Upper lobe of right lung (tissue), 1 donor: ENCODE data around the gene CACNB4. TPM values are rescaled to one million over a fixed set of nuclear protein-coding genes. Genes with fewer than 3 reads are reported as not detected.
"Not testable (repeated sequence)": the region's sequence is repeated elsewhere in the genome, so short reads cannot be mapped to it uniquely, and the experiment has no call there.

Source experiments
- ATAC-seq: fragments of 200-7000 bp; cut with Tn5 transposase; one replicate; pipeline ENCODE4 v1.9.1; 2020; ENCODE audit warnings: mild to moderate bottlenecking, moderate library complexity
- DNase-seq: peaks from one replicate; pipeline ENCODE4 v3.0.0-alpha.2; 2020
- H3K27ac ChIP-seq: fragments of 200-600 bp; one replicate; pipeline ENCODE4 v1.8.0; 2022
- H3K27me3 ChIP-seq: fragments of 200-600 bp; one replicate; pipeline ENCODE4 v1.8.0; 2022; ENCODE audit warnings: mild to moderate bottlenecking
- H3K36me3 ChIP-seq: fragments of 200-600 bp; one replicate; pipeline ENCODE4 v1.8.0; 2022
- H3K4me1 ChIP-seq: fragments of 200-600 bp; one replicate; pipeline ENCODE4 v1.8.0; 2022
- H3K4me3 ChIP-seq: fragments of 200-600 bp; one replicate; pipeline ENCODE4 v1.8.0; 2022; ENCODE audit warnings: mild to moderate bottlenecking
- H3K9me3 ChIP-seq: fragments of 200-600 bp; one replicate; pipeline ENCODE4 v1.8.0; 2022
- CTCF ChIP-seq: fragments of 200-600 bp; IDR thresholded peaks from one replicate; pipeline ENCODE4 v1.8.0; 2022; ENCODE audit warnings: antibody characterized with exemption
- intact Hi-C: fragments of 100-400 bp; cut with DNase I; formaldehyde crosslinking; loops from one replicate; pipeline ENCODE4 v1.11.0; 2022
- total RNA-seq: library from RNA; stranded (reverse); fragmentation: NEBNext Ultra II Directional; extraction: Animal tissue kit (Norgen Biotek cat#: 25700); gene quantifications from one replicate; pipeline ENCODE4 v1.2.1, GENCODE V29; 2021
- donor health status: DM: no; HTN: yes; CAD: no; lungs with severe emphysema.

Gene CACNB4
- total RNA-seq, 1 donor from 2014 or later = 15.3 TPM

- Histone ChIP-seq H3K4me3 (no peak overlapping the region), H3K27me3 (peaks cover 7% of the 10 kb centered on the region), H3K27ac (no peak overlapping the region), H3K36me3 (no peaks in the 10 kb centered on the region), H3K4me1 (peaks cover 12% of the 10 kb centered on the region), H3K9me3 (no peaks in the 10 kb centered on the region)
- intact Hi-C loops = no loop called here
- ATAC-seq = no peak
- DNase-seq = no peak
- no peak for TF ChIP-seq CTCF
Observed at GRCh38 chr2:152095146-152095545, 3.7 kb downstream of the CACNB4 start.

- H3K27ac ChIP-seq = no peak overlapping the region
- intact Hi-C loops = no loop called here
Observed at GRCh38 chr2:152094014-152094413, 4.8 kb downstream of the CACNB4 start.

GRCh38 chr2:152093464-152093863 lies 5.4 kb downstream of the CACNB4 start:
- peaks cover 4% of the 10 kb centered on the region for H3K4me1 ChIP-seq
- DNase-seq (no peak), ATAC-seq (no peak)
- no peaks in the 10 kb centered on the region for H3K27me3 ChIP-seq
- no peak overlapping the region for H3K27ac ChIP-seq
- no peak overlapping the region for H3K4me3 ChIP-seq
- no peaks in the 10 kb centered on the region for H3K36me3 ChIP-seq
- H3K9me3 ChIP-seq = no peaks in the 10 kb centered on the region
- no peak for TF ChIP-seq CTCF
- intact Hi-C loops = no loop called here

More at GRCh38 chr2:152094014-152094413, 4.8 kb downstream of the CACNB4 start:
- Histone ChIP-seq H3K4me3 (no peak overlapping the region), H3K36me3 (no peaks in the 10 kb centered on the region), H3K4me1 (peaks cover 2% of the 10 kb centered on the region), H3K27me3 (no peaks in the 10 kb centered on the region), H3K9me3 (no peaks in the 10 kb centered on the region)
- TF ChIP-seq CTCF = no peak
- DNase-seq (no peak), ATAC-seq (no peak)

- no peak overlapping the region for H3K4me3 ChIP-seq
- H3K4me1 ChIP-seq = peaks cover 4% of the 10 kb centered on the region
- H3K27me3 ChIP-seq = no peaks in the 10 kb centered on the region
- intact Hi-C loops = no loop called here
- H3K9me3 ChIP-seq = no peaks in the 10 kb centered on the region
- TF ChIP-seq CTCF = no peak
- H3K36me3 ChIP-seq = no peaks in the 10 kb centered on the region
- ATAC-seq (no peak), DNase-seq (no peak)
- no peak overlapping the region for H3K27ac ChIP-seq
Observed at GRCh38 chr2:152092095-152092494, 6.7 kb downstream of the CACNB4 start.

- intact Hi-C loops, H3K36me3 ChIP-seq, H3K27me3 ChIP-seq, H3K4me3 ChIP-seq, DNase-seq, ATAC-seq, H3K4me1 ChIP-seq, H3K9me3 ChIP-seq, H3K27ac ChIP-seq: not testable (repeated sequence)
Observed at GRCh38 chr2:152090726-152091125, 8.1 kb downstream of the CACNB4 start.

- Histone ChIP-seq H3K4me3 (no peak overlapping the region), H3K4me1 (peaks cover 4% of the 10 kb centered on the region), H3K9me3 (no peaks in the 10 kb centered on the region), H3K27ac (no peak overlapping the region), H3K36me3 (no peaks in the 10 kb centered on the region), H3K27me3 (no peaks in the 10 kb centered on the region)
- DNase-seq (no peak), ATAC-seq (peak; percentile 65)
- intact Hi-C loops = no loop called here
- TF ChIP-seq CTCF = no peak
Observed at GRCh38 chr2:152089238-152089637, 9.6 kb downstream of the CACNB4 start.
